RWPE1 (cell line): ENCODE measurements around the gene SH3BP2.

Experiments
- CTCF ChIA-PET: fragments of 350-600 bp; sonication (Branson Sonifier 250); formaldehyde crosslinking; extraction: SDS; loops from one replicate; lab custom pipeline; 2021; lab: Yijun Ruan, JAX
- POLR2A ChIA-PET: fragments of 400-600 bp; formaldehyde crosslinking; extraction: SDS; loops from one replicate; lab custom pipeline; 2020; ENCODE audit warnings: antibody characterized with exemption; ENCODE audit not compliant: low non-redundant PET; lab: Yijun Ruan, JAX
- DNase-seq: peaks from one replicate; pipeline ENCODE4 v3.0.0; 2012; ENCODE audit warnings: low spot score
- H3K27ac ChIP-seq: fragments of 450-650 bp; 2 replicates; pipeline ENCODE4 v1.5.1; 2017
- TF ChIP-seq, protein P1 (sequence below): fragments of 450-650 bp; conservative IDR thresholded peaks from 2 replicates; pipeline ENCODE4 v1.5.1; 2017; ENCODE audit warnings: low read depth, mild to moderate bottlenecking

SH3BP2 gene

DNA sequence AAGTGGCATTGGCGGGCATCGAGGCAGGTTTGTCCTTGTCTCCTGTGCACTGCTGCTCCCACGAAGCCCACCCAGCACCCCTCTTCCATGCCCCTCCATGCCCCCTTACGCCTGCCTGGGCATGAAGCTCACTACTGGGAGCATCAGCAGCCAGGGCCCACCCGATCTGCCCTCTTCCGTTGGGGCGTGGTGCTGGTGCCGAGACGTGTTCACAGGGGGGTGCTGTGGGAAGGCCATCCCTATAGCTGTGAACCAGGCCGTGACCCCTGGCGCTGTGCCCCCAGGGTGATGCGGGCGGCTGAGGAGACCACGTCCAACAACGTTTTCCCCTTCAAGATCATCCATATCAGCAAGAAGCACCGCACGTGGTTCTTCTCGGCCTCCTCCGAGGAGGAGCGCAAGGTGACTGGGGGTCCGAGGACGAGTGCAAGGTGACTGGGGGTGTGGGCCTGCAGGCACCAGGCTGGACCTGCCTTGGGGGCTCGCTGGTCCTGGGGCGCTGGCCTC lies 31.5 kb downstream of the SH3BP2 start:
- CTCF ChIA-PET = no interaction called here
- POLR2A ChIA-PET = no interaction called here
- DNase-seq = no peak
- H3K27ac ChIP-seq = peak overlapping the region; percentile 72
- TF ChIP-seq, protein P1, sequence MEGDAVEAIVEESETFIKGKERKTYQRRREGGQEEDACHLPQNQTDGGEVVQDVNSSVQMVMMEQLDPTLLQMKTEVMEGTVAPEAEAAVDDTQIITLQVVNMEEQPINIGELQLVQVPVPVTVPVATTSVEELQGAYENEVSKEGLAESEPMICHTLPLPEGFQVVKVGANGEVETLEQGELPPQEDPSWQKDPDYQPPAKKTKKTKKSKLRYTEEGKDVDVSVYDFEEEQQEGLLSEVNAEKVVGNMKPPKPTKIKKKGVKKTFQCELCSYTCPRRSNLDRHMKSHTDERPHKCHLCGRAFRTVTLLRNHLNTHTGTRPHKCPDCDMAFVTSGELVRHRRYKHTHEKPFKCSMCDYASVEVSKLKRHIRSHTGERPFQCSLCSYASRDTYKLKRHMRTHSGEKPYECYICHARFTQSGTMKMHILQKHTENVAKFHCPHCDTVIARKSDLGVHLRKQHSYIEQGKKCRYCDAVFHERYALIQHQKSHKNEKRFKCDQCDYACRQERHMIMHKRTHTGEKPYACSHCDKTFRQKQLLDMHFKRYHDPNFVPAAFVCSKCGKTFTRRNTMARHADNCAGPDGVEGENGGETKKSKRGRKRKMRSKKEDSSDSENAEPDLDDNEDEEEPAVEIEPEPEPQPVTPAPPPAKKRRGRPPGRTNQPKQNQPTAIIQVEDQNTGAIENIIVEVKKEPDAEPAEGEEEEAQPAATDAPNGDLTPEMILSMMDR = no peak

DNA sequence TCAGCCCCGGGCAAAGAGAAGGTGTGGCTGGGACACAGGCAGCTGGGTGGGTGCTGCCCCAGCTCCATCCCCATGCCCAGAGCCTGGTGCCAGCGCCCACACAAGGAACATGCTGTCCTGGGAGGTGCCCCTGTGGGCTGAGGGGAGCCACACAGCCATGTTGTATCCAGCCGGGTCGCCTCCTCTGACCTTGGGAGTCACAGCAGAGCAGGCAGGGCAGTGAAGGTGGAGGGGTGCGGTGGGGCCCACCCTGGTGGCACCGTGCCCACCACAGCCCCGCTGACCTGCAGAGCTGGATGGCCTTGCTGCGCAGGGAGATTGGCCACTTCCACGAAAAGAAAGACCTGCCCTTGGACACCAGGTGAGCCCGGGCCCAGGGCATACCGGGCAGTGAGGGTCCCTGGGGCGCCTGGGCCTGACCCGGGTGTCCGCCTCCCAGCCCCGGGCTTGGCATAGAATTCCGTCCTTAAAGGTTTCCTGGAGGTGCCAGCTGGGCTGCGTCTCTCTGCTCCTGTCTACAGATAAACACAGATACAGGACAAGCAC lies 32.0 kb downstream of the SH3BP2 start:
- POLR2A ChIA-PET = no interaction called here
- DNase-seq = no peak
- CTCF ChIA-PET = no interaction called here
- peak overlapping the region; percentile 72 for H3K27ac ChIP-seq
- TF ChIP-seq, protein P1 = no peak

DNA sequence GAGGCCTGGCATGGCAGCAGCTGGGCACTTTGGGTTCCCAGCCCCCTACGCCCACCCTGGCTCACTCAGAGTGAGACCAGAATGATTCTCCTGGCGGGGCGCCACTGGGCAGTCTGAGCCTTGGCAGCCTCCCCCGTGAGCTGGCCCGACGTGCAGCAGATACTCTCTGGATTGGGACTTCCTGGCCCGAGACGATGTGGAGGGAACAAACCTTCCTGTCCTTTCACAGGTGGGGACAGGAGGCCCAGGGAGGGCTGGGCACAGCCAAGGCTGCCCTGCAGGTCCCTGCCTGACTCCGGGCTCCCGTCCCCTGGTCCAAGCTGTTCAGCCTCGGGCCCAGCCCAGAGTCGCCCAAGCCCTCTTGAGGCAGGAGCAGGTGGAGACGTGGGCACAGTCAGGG lies 32.9 kb downstream of the SH3BP2 start:
- DNase-seq = no peak
- POLR2A ChIA-PET = no interaction called here
- CTCF ChIA-PET = no interaction called here
- TF ChIP-seq, protein P1 = no peak
- peak overlapping the region; percentile 72 for H3K27ac ChIP-seq

DNA sequence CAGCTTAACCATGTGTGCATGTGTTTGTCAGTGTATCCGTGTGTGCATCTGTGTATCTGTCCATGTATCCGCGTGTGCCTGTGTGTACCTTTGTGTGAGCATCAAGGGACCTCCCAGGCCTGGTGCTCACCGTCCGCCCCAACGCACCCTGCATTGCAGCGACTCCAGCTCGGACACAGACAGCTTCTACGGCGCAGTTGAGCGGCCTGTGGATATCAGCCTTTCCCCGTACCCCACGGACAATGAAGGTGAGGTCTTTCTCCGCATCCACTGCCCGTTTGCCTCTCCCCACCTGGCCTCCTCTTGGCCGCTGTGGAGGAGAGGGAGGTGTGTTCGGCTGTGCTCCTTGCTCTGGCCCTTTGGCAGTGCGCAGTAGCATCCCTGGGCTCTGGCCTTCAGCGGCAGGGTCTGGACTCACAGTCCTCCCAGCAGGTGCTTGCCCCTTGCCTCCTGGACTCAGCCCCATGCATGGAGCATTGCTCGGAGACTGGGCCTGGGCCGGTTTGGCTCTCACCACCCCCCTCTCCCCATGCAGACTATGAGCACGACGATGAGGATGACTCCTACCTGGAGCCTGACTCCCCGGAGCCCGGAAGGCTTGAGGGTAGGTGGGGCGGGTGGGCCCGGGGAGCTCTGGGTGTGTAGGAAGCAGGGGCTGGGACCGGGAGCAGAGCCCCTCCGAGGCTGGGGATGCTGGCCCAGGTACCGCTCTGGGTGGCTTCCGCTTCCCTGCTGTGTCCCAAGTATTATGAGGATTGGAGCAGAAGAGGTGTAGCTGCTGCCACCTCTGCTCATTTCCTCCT lies 34.4 kb downstream of the SH3BP2 start:
- TF ChIP-seq, protein P1 = no peak
- CTCF ChIA-PET = no interaction called here
- POLR2A ChIA-PET = no interaction called here
- H3K27ac ChIP-seq = peak overlapping the region; percentile 9
- no peak for DNase-seq

DNA sequence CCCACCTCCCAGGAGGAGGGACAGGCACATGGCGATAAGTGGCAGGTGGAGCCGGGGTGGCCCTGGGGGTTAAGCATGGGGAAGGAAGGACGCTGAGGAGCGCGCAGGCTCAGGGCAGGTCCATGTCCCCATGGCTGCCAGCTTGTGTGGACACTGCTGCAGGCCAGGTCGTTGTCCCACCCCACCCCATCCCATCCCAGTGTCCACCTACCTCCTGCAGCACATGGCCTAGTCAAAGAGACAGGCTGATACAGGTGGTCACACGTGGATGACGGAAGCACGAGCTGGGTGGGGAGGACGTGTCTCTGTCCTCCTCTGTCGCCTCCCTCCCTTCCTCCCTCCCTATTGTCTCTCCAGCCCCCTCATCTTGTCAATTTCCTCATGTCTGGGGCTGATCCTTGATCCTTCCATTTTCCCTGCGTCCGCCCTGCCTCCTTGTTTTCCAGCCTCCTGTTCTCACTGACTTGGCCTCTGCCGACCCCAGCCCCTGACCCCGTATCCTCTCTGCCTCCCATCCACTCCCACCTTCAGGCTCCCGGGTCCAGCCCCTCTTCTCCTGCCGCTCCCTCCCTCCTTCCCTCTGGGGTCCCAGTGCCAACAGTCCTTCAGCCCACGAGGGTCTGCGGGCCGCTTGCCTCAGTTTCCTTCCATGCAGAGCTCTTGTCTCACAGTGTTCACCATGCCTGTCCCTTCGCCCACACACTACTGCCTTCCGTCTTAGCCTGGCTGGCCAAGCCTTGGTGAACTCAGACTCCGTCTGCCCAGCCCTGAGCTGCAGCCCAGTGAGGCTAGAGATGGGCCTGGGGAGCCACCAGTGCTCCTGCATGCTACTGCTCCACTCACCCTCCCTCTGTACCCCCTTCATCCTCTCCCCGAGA lies 35.2 kb downstream of the SH3BP2 start:
- TF ChIP-seq, protein P1 = no peak
- DNase-seq = no peak
- CTCF ChIA-PET = interaction anchor here (0.5 to 0.7 kb wide), 3 partner anchors 8 to 102 kb away, joined by 3 to 6 read pairs (median 4); no protein-coding TSS in a partner anchor
- POLR2A ChIA-PET = no interaction called here
- peak overlapping the region; percentile 8 for H3K27ac ChIP-seq

DNA sequence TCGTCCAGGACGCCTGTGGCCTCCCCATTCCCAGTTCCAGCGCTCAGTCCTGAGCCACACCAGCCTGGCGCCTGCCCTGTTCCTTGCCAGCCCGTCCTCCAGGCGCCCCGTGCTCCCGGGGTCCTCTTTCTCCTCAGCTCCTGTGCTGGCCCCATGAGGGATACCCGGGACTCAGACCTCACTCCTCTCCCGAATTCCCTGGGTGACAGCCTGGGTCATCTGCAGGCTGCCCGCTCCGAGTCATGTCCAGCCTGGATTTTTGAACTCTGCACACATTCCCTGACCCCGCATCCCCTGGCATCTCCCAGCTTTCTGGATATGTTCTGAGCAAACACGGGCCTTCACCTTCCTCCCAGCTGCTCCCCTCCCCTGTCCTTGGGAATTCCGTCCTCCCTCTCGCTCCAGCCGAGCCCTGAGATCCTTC lies 35.9 kb downstream of the SH3BP2 start:
- CTCF ChIA-PET = interaction anchor here (0.7 kb wide), 2 partner anchors 9 to 32 kb away, joined by 3 to 6 read pairs; no protein-coding TSS in a partner anchor
- DNase-seq = no peak
- H3K27ac ChIP-seq = peak overlapping the region; percentile 8; the same call in 1 of the 2 replicates
- POLR2A ChIA-PET = no interaction called here
- TF ChIP-seq, protein P1 = no peak
